UCSD-AML1 (cell line): ENCODE measurements around the gene GALNT14.

ENCODE experiments used
- DNase-seq: peaks from one replicate; lab custom pipeline; 2025; ENCODE audit not compliant: unreplicated experiment; lab: John Stamatoyannopoulos, UW

GALNT14 gene

GRCh38 chr2:30862054-30862651, 276.1 kb downstream of the GALNT14 start:
- DNase-seq: peak; percentile 37

GRCh38 chr2:30860726-30861125, 277.5 kb downstream of the GALNT14 start:
- DNase-seq: no peak
